Measurements from ENCODE around the gene VPS26A. TPM values are rescaled to one million over a fixed set of nuclear protein-coding genes. Genes with fewer than 3 reads are reported as not detected.

Gene VPS26A
- total RNA-seq, 4 donors from 2014 or later = 32.3 to 36.3 (median 34.0) TPM

GRCh38 chr10:69213591-69214311 is 89.8 kb downstream of the VPS26A start:
- H3K4me3 ChIP-seq (ENCODE audit: low read depth, poor library complexity, severe bottlenecking) = no peak overlapping the region
- DNase-seq (ENCODE audit: low spot score in 2 of 2) = no peak
- intact Hi-C loops (cut with DNase I; ENCODE audit: low total_unique reads) = no loop called here
- 46 to 54% methylated on average over 5 of the region's 5 CpGs for WGBS, 2 donors
- TF ChIP-seq, protein P1, sequence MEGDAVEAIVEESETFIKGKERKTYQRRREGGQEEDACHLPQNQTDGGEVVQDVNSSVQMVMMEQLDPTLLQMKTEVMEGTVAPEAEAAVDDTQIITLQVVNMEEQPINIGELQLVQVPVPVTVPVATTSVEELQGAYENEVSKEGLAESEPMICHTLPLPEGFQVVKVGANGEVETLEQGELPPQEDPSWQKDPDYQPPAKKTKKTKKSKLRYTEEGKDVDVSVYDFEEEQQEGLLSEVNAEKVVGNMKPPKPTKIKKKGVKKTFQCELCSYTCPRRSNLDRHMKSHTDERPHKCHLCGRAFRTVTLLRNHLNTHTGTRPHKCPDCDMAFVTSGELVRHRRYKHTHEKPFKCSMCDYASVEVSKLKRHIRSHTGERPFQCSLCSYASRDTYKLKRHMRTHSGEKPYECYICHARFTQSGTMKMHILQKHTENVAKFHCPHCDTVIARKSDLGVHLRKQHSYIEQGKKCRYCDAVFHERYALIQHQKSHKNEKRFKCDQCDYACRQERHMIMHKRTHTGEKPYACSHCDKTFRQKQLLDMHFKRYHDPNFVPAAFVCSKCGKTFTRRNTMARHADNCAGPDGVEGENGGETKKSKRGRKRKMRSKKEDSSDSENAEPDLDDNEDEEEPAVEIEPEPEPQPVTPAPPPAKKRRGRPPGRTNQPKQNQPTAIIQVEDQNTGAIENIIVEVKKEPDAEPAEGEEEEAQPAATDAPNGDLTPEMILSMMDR (IDR thresholded peaks at IDR 0.05) = no peak
- TF ChIP-seq POLR2A (IDR thresholded peaks at IDR 0.05) = no peak

DNA sequence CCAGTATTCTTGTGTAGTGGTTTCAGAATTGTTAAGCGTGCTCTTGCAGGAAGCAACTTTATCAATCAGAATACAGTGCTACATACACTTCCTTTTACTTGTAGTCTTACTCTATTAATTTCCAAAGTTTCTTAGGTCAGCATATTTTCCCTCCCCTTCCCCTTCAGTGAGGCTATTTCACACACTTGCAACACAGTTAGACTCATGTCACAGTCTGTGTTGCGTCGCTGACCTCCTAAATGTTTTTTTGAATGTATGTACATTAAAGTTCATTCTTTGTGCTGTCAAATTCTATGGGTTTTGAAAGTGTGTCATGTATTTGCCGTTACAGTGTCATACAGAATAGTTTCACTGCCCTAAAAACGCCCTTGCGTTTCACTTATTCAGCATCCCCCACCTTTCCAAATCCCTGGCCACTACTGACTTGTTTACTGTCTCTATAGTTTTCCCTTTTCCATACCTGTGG is 90.7 kb downstream of the VPS26A start:
- TF ChIP-seq, protein P1 (IDR thresholded peaks at IDR 0.05) = no peak
- TF ChIP-seq POLR2A (IDR thresholded peaks at IDR 0.05) = no peak
- 84 to 92% methylated on average over 6 of the region's 6 CpGs for WGBS, 2 donors
- intact Hi-C loops (cut with DNase I; ENCODE audit: low total_unique reads) = no loop called here
- no peak for DNase-seq (ENCODE audit: low spot score in 2 of 2)
- H3K4me3 ChIP-seq (ENCODE audit: low read depth, poor library complexity, severe bottlenecking) = no peak overlapping the region

GRCh38 chr10:69215405-69216171 is 91.6 kb downstream of the VPS26A start:
- no peak overlapping the region for H3K4me3 ChIP-seq (ENCODE audit: low read depth, poor library complexity, severe bottlenecking)
- WGBS, 2 donors = 39 to 48% methylated on average over 10 of the region's 10 CpGs
- DNase-seq (ENCODE audit: low spot score in 2 of 2) = no peak
- intact Hi-C loops (cut with DNase I; ENCODE audit: low total_unique reads) = no loop called here
- TF ChIP-seq POLR2A (IDR thresholded peaks at IDR 0.05) = no peak
- TF ChIP-seq, protein P1 (IDR thresholded peaks at IDR 0.05) = no peak

GRCh38 chr10:69216577-69217118 is 92.7 kb downstream of the VPS26A start:
- DNase-seq (ENCODE audit: low spot score in 2 of 2) = no peak
- no peak overlapping the region for H3K4me3 ChIP-seq (ENCODE audit: low read depth, poor library complexity, severe bottlenecking)
- intact Hi-C loops (cut with DNase I; ENCODE audit: low total_unique reads) = no loop called here
- 90 to 91% methylated on average over 11 of the region's 11 CpGs for WGBS, 2 donors
- TF ChIP-seq POLR2A (IDR thresholded peaks at IDR 0.05) = no peak
- TF ChIP-seq, protein P1 (IDR thresholded peaks at IDR 0.05) = no peak

DNA sequence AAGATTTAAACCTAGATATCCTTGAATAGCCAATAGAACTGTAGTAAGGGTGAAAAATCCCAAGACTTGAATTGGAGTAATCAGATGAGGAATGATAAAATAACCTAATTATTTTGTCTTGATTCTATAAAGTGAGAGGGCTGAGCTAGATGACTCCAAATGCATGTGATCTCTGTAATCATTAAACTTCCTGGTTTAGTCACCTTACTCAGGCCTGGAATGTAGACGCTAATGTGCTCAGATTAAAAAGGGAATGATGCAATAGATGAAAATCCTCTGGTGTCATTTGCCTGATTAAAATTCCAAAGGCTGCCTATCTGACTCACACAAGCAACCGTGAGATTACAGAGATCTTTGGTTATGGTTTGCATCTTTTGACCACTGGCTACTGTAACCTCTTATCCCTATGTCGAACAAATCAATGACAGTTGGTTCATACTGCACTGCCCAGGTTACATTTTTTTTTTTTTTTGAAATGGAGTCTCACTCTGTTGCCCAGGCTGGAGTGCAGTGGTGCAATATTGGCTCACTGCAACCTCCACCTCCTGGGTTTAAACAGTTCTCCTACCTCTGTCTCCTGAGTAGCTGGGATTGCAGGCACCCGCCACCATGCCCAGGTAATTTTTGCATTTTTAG is 93.3 kb downstream of the VPS26A start:
- intact Hi-C loops (cut with DNase I; ENCODE audit: low total_unique reads) = no loop called here
- whole genome bisulfite sequencing, 2 donors = 63 to 71% methylated on average over 4 of the region's 4 CpGs
- no peak overlapping the region for H3K4me3 ChIP-seq (ENCODE audit: low read depth, poor library complexity, severe bottlenecking)
- DNase-seq (ENCODE audit: low spot score in 2 of 2) = no peak
- TF ChIP-seq POLR2A (IDR thresholded peaks at IDR 0.05) = no peak
- TF ChIP-seq, protein P1 (IDR thresholded peaks at IDR 0.05) = no peak
